ENCODE data around the gene PZP. TPM values are rescaled to one million over a fixed set of nuclear protein-coding genes. Genes with fewer than 3 reads are reported as not detected.
"Not testable (repeated sequence)": the region's sequence is repeated elsewhere in the genome, so short reads cannot be mapped to it uniquely, and the experiment has no call there.

Gene PZP
- total RNA-seq, 4 donors from 2014 or later = 0.07 to 0.46 TPM; not detected in 2

DNA sequence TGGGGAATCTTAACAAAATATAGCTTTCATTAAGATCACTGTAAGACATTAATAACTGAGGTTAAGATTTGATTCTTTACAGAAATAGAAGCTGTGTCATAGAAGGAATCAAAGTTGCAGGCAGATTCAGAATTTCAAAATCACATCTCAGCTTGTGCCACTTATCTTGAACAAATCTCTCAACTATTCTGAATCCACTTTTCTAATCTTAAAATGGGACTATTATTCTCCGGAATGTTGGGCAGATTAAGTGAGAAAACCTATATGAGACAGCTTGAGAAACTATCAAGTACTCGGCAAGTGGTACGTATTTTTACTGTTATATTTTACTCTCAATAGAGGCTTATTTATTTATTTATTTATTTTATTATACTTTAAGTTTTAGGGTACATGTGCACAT lies 28.4 kb downstream of the PZP start:
- ATAC-seq (no peak), DNase-seq (no peak)
- Histone ChIP-seq H3K27me3 (no peaks in the 10 kb centered on the region), H3K4me3 (no peak overlapping the region), H3K4me1 (no peaks in the 10 kb centered on the region), H3K9me3 (no peaks in the 10 kb centered on the region), H3K27ac (no peak overlapping the region), H3K36me3 (no peaks in the 10 kb centered on the region)
- TF ChIP-seq, protein P1, sequence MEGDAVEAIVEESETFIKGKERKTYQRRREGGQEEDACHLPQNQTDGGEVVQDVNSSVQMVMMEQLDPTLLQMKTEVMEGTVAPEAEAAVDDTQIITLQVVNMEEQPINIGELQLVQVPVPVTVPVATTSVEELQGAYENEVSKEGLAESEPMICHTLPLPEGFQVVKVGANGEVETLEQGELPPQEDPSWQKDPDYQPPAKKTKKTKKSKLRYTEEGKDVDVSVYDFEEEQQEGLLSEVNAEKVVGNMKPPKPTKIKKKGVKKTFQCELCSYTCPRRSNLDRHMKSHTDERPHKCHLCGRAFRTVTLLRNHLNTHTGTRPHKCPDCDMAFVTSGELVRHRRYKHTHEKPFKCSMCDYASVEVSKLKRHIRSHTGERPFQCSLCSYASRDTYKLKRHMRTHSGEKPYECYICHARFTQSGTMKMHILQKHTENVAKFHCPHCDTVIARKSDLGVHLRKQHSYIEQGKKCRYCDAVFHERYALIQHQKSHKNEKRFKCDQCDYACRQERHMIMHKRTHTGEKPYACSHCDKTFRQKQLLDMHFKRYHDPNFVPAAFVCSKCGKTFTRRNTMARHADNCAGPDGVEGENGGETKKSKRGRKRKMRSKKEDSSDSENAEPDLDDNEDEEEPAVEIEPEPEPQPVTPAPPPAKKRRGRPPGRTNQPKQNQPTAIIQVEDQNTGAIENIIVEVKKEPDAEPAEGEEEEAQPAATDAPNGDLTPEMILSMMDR (IDR thresholded peaks at IDR 0.05 in 4 of 5, conservative IDR thresholded peaks at IDR 0.05 in 1 of 5) = no peak
- TF ChIP-seq POLR2A (IDR thresholded peaks at IDR 0.05) = no peak
- intact Hi-C loops (cut with DNase I; ENCODE audit: low total_unique reads) = no loop called here
- in situ Hi-C loops (cut with MboI; ENCODE audit: low sequenced_read_pairs in 4 of 4) = no loop called here

GRCh38 chr12:9169979-9170634 lies 38.1 kb downstream of the PZP start:
- Histone ChIP-seq H3K4me1 (peaks cover 0 to 4% of the 10 kb centered on the region in 2 donors), H3K27ac (peak overlapping the region in 3 of 4 donors; percentile 11 to 48 (median 45)), H3K4me3 (no peak overlapping the region), H3K9me3 (no peaks in the 10 kb centered on the region), H3K27me3 (no peaks in the 10 kb centered on the region), H3K36me3 (no peaks in the 10 kb centered on the region)
- TF ChIP-seq POLR2A (IDR thresholded peaks at IDR 0.05) = no peak
- TF ChIP-seq, protein P1 (IDR thresholded peaks at IDR 0.05 in 4 of 5, conservative IDR thresholded peaks at IDR 0.05 in 1 of 5) = no peak
- in situ Hi-C loops (cut with MboI; ENCODE audit: low sequenced_read_pairs in 4 of 4) (no loop called here), intact Hi-C loops (cut with DNase I; ENCODE audit: low total_unique reads) (loop anchor here (5.0 kb wide), 2 partner anchors 53 to 72 kb away; partner anchors contain the start of gene A2M)
- DNase-seq = no peak
- peak in 1 of 2 donors; percentile 45 for ATAC-seq

DNA sequence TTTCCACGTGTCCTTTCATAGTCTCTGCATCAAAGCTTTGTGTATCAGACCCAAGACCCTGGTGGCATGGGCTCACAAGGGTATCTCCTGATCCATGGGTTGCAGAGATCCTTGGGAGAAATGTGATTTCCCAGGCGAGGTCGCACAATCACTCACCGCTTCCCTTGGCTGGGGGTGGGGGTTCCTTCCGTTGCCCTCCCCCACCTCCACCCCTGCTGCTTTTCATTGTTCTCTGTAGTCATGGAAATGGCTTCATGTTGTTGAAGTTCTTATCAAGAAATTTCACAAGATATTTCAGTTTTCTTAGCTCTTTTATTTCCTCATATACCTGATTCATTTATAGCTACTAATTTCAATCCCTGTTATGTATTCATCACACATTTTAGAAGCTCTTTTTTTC lies 40.9 kb downstream of the PZP start:
- H3K9me3 ChIP-seq; in situ Hi-C loops (cut with MboI; ENCODE audit: low sequenced_read_pairs in 4 of 4); H3K4me3 ChIP-seq; H3K4me1 ChIP-seq; H3K36me3 ChIP-seq; H3K27me3 ChIP-seq; DNase-seq: not testable (repeated sequence)
- H3K27ac ChIP-seq = peak overlapping the region in 3 of 4 donors; percentile 31 to 41 (median 39)
- ATAC-seq = peak in 1 of 2 donors; percentile 45
- intact Hi-C loops (cut with DNase I; ENCODE audit: low total_unique reads) = loop anchor here (5.0 kb wide), 2 partner anchors 50 to 75 kb away; partner anchors contain the start of gene A2M

DNA sequence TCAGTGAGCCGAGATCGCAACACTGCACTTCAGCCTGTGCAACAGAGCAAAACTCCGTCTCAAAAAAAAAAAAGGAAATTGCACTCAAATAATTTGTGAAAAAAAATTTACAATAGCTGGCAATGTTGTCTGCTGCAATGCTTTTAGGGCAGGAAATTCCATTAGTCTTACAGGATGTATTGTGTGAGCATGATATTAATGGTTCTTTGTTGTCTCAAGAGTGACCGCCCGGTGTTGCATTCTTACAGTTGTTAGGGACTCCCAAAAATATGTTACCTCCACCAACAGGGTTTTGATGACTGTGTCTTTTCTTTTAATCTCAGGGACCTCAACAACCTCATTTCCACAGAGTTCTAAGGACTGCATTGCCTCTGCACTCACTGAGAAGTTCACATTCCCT lies 44.8 kb downstream of the PZP start:
- Histone ChIP-seq H3K4me1 (peaks cover 0 to 4% of the 10 kb centered on the region in 2 donors), H3K27ac (peak overlapping the region in 3 of 4 donors; percentile 39 to 71 (median 42)), H3K9me3 (no peaks in the 10 kb centered on the region), H3K27me3 (no peaks in the 10 kb centered on the region), H3K36me3 (no peaks in the 10 kb centered on the region), H3K4me3 (no peak overlapping the region)
- intact Hi-C loops (cut with DNase I; ENCODE audit: low total_unique reads) (no loop called here), in situ Hi-C loops (cut with MboI; ENCODE audit: low sequenced_read_pairs in 4 of 4) (no loop called here)
- TF ChIP-seq, protein P1 (IDR thresholded peaks at IDR 0.05 in 4 of 5, conservative IDR thresholded peaks at IDR 0.05 in 1 of 5) = no peak
- TF ChIP-seq POLR2A (IDR thresholded peaks at IDR 0.05) = no peak
- DNase-seq (no peak), ATAC-seq (peak; percentile 41 to 72)

DNA sequence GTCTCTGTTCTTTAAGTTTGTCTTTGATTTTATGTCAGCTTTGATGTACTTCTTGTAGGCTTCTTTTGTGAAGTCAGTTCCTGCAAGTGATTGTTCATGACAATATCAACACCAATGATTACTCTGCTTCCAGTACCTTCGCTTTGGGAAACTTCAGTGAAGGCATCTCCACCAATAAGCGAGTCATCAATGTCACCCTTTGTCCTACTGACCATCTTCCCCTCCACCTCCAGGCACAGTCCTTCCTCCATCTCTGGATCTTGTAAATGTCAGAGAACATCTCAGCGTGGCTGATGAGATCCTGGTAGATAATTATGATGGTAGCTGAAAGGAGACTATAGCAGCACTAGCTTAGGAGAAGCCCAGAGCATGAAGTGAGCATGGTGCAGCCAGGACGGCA lies 52.1 kb downstream of the PZP start:
- TF ChIP-seq, protein P1 (IDR thresholded peaks at IDR 0.05 in 4 of 5, conservative IDR thresholded peaks at IDR 0.05 in 1 of 5) = no peak
- TF ChIP-seq POLR2A (IDR thresholded peaks at IDR 0.05) = no peak
- H3K27ac ChIP-seq = no peak overlapping the region
- no peaks in the 10 kb centered on the region for H3K9me3 ChIP-seq
- in situ Hi-C loops (cut with MboI; ENCODE audit: low sequenced_read_pairs in 4 of 4) = no loop called here
- no peaks in the 10 kb centered on the region for H3K27me3 ChIP-seq
- ATAC-seq (no peak), DNase-seq (no peak)
- intact Hi-C loops (cut with DNase I; ENCODE audit: low total_unique reads) = no loop called here
- H3K4me3 ChIP-seq = no peak overlapping the region
- no peaks in the 10 kb centered on the region for H3K4me1 ChIP-seq
- H3K36me3 ChIP-seq = no peaks in the 10 kb centered on the region

Measured in gastrocnemius medialis (tissue), 4 donors.